ENCODE measurements around the gene TSNAXIP1. TPM values are rescaled to one million over a fixed set of nuclear protein-coding genes. Genes with fewer than 3 reads are reported as not detected.
A peak's percentile ranks its signal among the peaks of the same experiment; 100 is the strongest.
"Not testable (repeated sequence)": the region's sequence is repeated elsewhere in the genome, so short reads cannot be mapped to it uniquely, and the experiment has no call there.

Gene TSNAXIP1
- total RNA-seq, 2 experiments from 2014 or later: 0.47 to 0.63 TPM

DNA sequence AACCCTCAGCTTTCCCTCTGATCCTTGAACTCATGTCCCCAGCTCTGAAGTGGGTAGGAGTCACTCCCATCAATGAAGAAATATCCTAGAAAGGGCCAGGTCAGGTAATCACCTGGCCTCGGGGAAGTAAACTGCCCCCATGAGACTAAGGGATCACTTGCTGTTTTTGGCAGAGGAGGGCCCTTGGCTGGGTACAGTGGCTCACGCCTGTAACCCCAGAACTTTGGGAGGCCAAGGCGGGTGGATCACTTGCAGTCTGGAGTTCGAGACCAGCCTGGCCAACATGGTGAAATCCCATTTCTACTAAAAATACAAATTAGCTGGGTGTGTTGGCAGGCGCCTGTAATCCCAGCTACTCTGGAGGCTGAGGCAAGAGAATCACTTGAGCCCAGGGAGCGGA lies 57.4 kb downstream of the TSNAXIP1 start:
- POLR2A ChIA-PET; DNase-seq; H3K4me3 Mint-ChIP-seq; H3K27ac Mint-ChIP-seq; ATAC-seq; H3K27me3 Mint-ChIP-seq (ENCODE audit: low read depth); H3K4me1 Mint-ChIP-seq (ENCODE audit: low read depth); H3K9me3 Mint-ChIP-seq (ENCODE audit: insufficient read depth): not testable (repeated sequence)
- CTCF ChIA-PET: interaction anchor here (1.1 to 3.4 kb wide), 5 partner anchors 11 to 343 kb away, joined by 3 to 19 read pairs (median 7); no protein-coding TSS in a partner anchor
- peaks cover 22% of the 10 kb centered on the region for H3K36me3 Mint-ChIP-seq (ENCODE audit: low read depth)

- no peak overlapping the region for H3K27ac Mint-ChIP-seq
Observed at GRCh38 chr16:67864594-67864993, 57.9 kb downstream of the TSNAXIP1 start.

GRCh38 chr16:67865318-67865717 lies 58.6 kb downstream of the TSNAXIP1 start:
- Mint-ChIP-seq H3K36me3 (ENCODE audit: low read depth) (peaks cover 24% of the 10 kb centered on the region), H3K4me1 (ENCODE audit: low read depth) (peaks cover 2% of the 10 kb centered on the region), H3K27me3 (ENCODE audit: low read depth) (no peaks in the 10 kb centered on the region), H3K4me3 (no peak overlapping the region), H3K27ac (no peak overlapping the region), H3K9me3 (ENCODE audit: insufficient read depth) (no peaks in the 10 kb centered on the region)
- ATAC-seq: peak; percentile 67
- CTCF ChIA-PET: interaction anchor here (0.8 to 2.1 kb wide), 8 partner anchors 12 to 344 kb away, joined by 3 to 37 read pairs (median 4); no protein-coding TSS in a partner anchor
- POLR2A ChIA-PET: interaction anchor here (0.6 kb wide), 1 partner anchor 85 kb away, joined by 3 read pairs; no protein-coding TSS in a partner anchor
- DNase-seq: peak; percentile 36

More at GRCh38 chr16:67864594-67864993, 57.9 kb downstream of the TSNAXIP1 start:
- POLR2A ChIA-PET: no interaction called here
- CTCF ChIA-PET: interaction anchor here (1.0 to 2.1 kb wide), 5 partner anchors 11 to 344 kb away, joined by 3 to 37 read pairs (median 5); no protein-coding TSS in a partner anchor
- ATAC-seq (no peak), DNase-seq (no peak)
- Mint-ChIP-seq H3K27me3 (ENCODE audit: low read depth) (no peaks in the 10 kb centered on the region), H3K9me3 (ENCODE audit: insufficient read depth) (no peaks in the 10 kb centered on the region), H3K36me3 (ENCODE audit: low read depth) (peaks cover 22% of the 10 kb centered on the region), H3K4me1 (ENCODE audit: low read depth) (peaks cover 2% of the 10 kb centered on the region), H3K4me3 (no peak overlapping the region)

- ATAC-seq: no peak
- ChIA-PET CTCF (interaction anchor here (1.7 kb wide), 1 partner anchor 22 kb away, joined by 4 read pairs; no protein-coding TSS in a partner anchor), POLR2A (no interaction called here)
- Mint-ChIP-seq H3K4me3 (no peak overlapping the region), H3K27ac (no peak overlapping the region), H3K9me3 (ENCODE audit: insufficient read depth) (no peaks in the 10 kb centered on the region), H3K27me3 (ENCODE audit: low read depth) (no peaks in the 10 kb centered on the region), H3K4me1 (ENCODE audit: low read depth) (peaks cover 7% of the 10 kb centered on the region), H3K36me3 (ENCODE audit: low read depth) (peaks cover 32% of the 10 kb centered on the region)
- DNase-seq: no peak
Observed at GRCh38 chr16:67868290-67868689, 61.6 kb downstream of the TSNAXIP1 start.

GRCh38 chr16:67869653-67870052 lies 63.0 kb downstream of the TSNAXIP1 start:
- H3K4me1 Mint-ChIP-seq (ENCODE audit: low read depth): peaks cover 16% of the 10 kb centered on the region
- H3K4me3 Mint-ChIP-seq: no peak overlapping the region
- no peaks in the 10 kb centered on the region for H3K9me3 Mint-ChIP-seq (ENCODE audit: insufficient read depth)
- H3K27me3 Mint-ChIP-seq (ENCODE audit: low read depth): no peaks in the 10 kb centered on the region
- POLR2A ChIA-PET: no interaction called here
- CTCF ChIA-PET: interaction anchor here (1.0 to 1.4 kb wide), 2 partner anchors 8 to 14 kb away, joined by 3 read pairs; no protein-coding TSS in a partner anchor
- H3K27ac Mint-ChIP-seq: no peak overlapping the region
- ATAC-seq: no peak
- DNase-seq: no peak
- peaks cover 32% of the 10 kb centered on the region for H3K36me3 Mint-ChIP-seq (ENCODE audit: low read depth)

- Mint-ChIP-seq H3K36me3 (ENCODE audit: low read depth) (peaks cover 30% of the 10 kb centered on the region), H3K9me3 (ENCODE audit: insufficient read depth) (no peaks in the 10 kb centered on the region), H3K27ac (peak overlapping the region; percentile 14), H3K4me3 (no peak overlapping the region), H3K27me3 (ENCODE audit: low read depth) (no peaks in the 10 kb centered on the region), H3K4me1 (ENCODE audit: low read depth) (peaks cover 31% of the 10 kb centered on the region)
- CTCF ChIA-PET: interaction anchor here (0.9 to 1.0 kb wide), 4 partner anchors 12 to 198 kb away, joined by 3 to 5 read pairs (median 3); no protein-coding TSS in a partner anchor
- DNase-seq (no peak), ATAC-seq (no peak)
- POLR2A ChIA-PET: interaction anchor here (1.1 kb wide), 1 partner anchor 38 kb away, joined by 3 read pairs; no protein-coding TSS in a partner anchor
Observed at GRCh38 chr16:67871256-67871655, 64.6 kb downstream of the TSNAXIP1 start.

GRCh38 chr16:67872131-67872630 lies 65.5 kb downstream of the TSNAXIP1 start:
- ATAC-seq: no peak
- no peak for DNase-seq
- POLR2A ChIA-PET: no interaction called here
- H3K36me3 Mint-ChIP-seq (ENCODE audit: low read depth): peaks cover 30% of the 10 kb centered on the region
- H3K27ac Mint-ChIP-seq: peak overlapping the region; percentile 92
- CTCF ChIA-PET: interaction anchor here (0.9 kb wide), 2 partner anchors 11 to 56 kb away, joined by 3 to 5 read pairs; no protein-coding TSS in a partner anchor
- no peaks in the 10 kb centered on the region for H3K27me3 Mint-ChIP-seq (ENCODE audit: low read depth)
- H3K4me3 Mint-ChIP-seq: peak overlapping the region; percentile 89
- H3K4me1 Mint-ChIP-seq (ENCODE audit: low read depth): peaks cover 31% of the 10 kb centered on the region
- H3K9me3 Mint-ChIP-seq (ENCODE audit: insufficient read depth): no peaks in the 10 kb centered on the region

DNA sequence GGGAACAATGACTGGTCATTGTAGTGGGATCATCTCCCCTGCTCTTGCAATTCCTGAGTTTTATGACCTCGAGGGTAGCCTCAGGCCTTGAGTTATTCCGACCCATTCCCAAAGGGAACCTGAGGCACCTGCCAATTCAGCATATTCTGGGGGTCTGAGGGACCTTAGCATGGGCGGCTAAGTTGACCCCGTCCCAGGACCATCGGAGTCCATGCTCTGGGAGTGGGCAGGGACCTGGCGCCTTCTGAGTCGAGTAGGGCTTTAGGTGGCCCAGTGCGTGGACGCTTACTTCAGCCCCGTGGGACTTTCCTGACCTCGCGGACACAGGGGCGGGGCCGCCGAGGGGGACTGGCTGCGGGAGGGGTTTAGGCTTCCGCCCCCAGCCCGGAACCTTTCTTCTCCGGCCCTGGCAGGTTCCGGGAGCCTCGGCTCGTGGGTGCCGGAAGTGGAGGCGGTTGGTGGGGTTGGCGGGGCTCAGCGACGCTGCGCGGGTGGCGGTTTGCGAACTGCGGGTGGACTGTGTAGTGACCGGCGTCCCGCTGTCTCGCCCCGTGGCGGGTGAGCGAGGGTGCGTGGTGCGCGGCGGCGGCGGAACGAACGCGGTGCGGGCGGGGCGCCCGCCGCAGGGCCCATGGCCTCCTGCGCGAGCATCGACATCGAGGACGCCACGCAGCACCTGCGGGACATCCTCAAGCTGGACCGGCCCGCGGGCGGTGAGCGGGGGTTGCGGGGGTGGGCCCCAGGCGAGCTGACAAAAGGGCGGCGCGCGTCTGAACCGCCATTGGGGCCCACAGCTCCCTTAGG lies 66.1 kb downstream of the TSNAXIP1 start, which contains the start of gene EDC4:
Gene EDC4 (plus strand): TSS at position 422 of the 804 bp plus-strand sequence. CDS start 210 bp downstream, at position 632.
- ChIA-PET POLR2A (interaction anchor here (0.5 to 2.1 kb wide), 6 partner anchors 9 to 212 kb away, joined by 3 to 13 read pairs (median 4); partner anchors contain the start of genes PSMB10, RANBP10 and TSNAXIP1), CTCF (interaction anchor here (0.7 to 3.1 kb wide), 11 partner anchors 9 to 352 kb away, joined by 3 to 28 read pairs (median 4); partner anchors contain the start of genes NRN1L and NUTF2)
- H3K36me3 Mint-ChIP-seq (ENCODE audit: low read depth): peaks cover 36% of the 10 kb centered on the region
- ATAC-seq (peak; percentile 91), DNase-seq (peak; percentile 88)
- H3K9me3 Mint-ChIP-seq (ENCODE audit: insufficient read depth): no peaks in the 10 kb centered on the region
- H3K27ac Mint-ChIP-seq: peak within 1 kb of the TSS; percentile 92
- no peaks in the 10 kb centered on the region for H3K27me3 Mint-ChIP-seq (ENCODE audit: low read depth)
- H3K4me3 Mint-ChIP-seq: peak within 1 kb of the TSS; percentile 89
- peaks cover 31% of the 10 kb centered on the region for H3K4me1 Mint-ChIP-seq (ENCODE audit: low read depth)

GRCh38 chr16:67873435-67874370 lies 67.0 kb downstream of the TSNAXIP1 start:
- no peaks in the 10 kb centered on the region for H3K9me3 Mint-ChIP-seq (ENCODE audit: insufficient read depth)
- DNase-seq (no peak), ATAC-seq (no peak)
- H3K4me3 Mint-ChIP-seq: peak overlapping the region; percentile 89
- peaks cover 31% of the 10 kb centered on the region for H3K4me1 Mint-ChIP-seq (ENCODE audit: low read depth)
- H3K27ac Mint-ChIP-seq: peak overlapping the region; percentile 92
- CTCF ChIA-PET: interaction anchor here (0.7 to 3.1 kb wide), 12 partner anchors 8 to 353 kb away, joined by 3 to 28 read pairs (median 4); partner anchors contain the start of genes NRN1L and NUTF2
- POLR2A ChIA-PET: interaction anchor here (0.5 to 2.1 kb wide), 7 partner anchors 8 to 211 kb away, joined by 3 to 13 read pairs (median 3); partner anchors contain the start of genes PSMB10, RANBP10 and TSNAXIP1
- peaks cover 39% of the 10 kb centered on the region for H3K36me3 Mint-ChIP-seq (ENCODE audit: low read depth)
- no peaks in the 10 kb centered on the region for H3K27me3 Mint-ChIP-seq (ENCODE audit: low read depth)

- peak overlapping the region; percentile 89 for H3K4me3 Mint-ChIP-seq
Observed at GRCh38 chr16:67874372-67874771, 67.7 kb downstream of the TSNAXIP1 start.

More at GRCh38 chr16:67874372-67874771, 67.7 kb downstream of the TSNAXIP1 start:
- H3K9me3 Mint-ChIP-seq (ENCODE audit: insufficient read depth): no peaks in the 10 kb centered on the region
- peaks cover 31% of the 10 kb centered on the region for H3K4me1 Mint-ChIP-seq (ENCODE audit: low read depth)
- H3K27ac Mint-ChIP-seq: peak overlapping the region; percentile 92
- ChIA-PET CTCF (interaction anchor here (0.7 to 3.1 kb wide), 6 partner anchors 10 to 61 kb away, joined by 3 to 28 read pairs (median 6); partner anchors contain the start of genes NRN1L and NUTF2), POLR2A (interaction anchor here (0.9 to 2.1 kb wide), 3 partner anchors 16 to 62 kb away, joined by 3 to 13 read pairs (median 5); partner anchors contain the start of gene PSMB10)
- H3K36me3 Mint-ChIP-seq (ENCODE audit: low read depth): peaks cover 45% of the 10 kb centered on the region
- no peaks in the 10 kb centered on the region for H3K27me3 Mint-ChIP-seq (ENCODE audit: low read depth)
- DNase-seq (no peak), ATAC-seq (no peak)
